K562 (cell line): ENCODE measurements around the gene YTHDC1. TPM values are rescaled to one million over a fixed set of nuclear protein-coding genes. Genes with fewer than 3 reads are reported as not detected.

Source experiments
- polyA plus RNA-seq, 8 experiments: library from polyadenylated mRNA; depleted of rRNA in 4 of 8; stranded (reverse) in 5 of 8; unstranded in 3 of 8; fragments of >200 nt; fragmentation: Nextera tagmentation in 2 of 8; fragmentation: Illumina TruSeq in 1 of 8; extraction: Ambion mirVana in 2 of 8; extraction: Trizol in 1 of 8; gene quantifications; 2 replicates each; pipeline versions ENCODE4 v1.2.1 to v1.2.3, GENCODE V29; 2011 to 2014; ENCODE audit warnings: inconsistent platforms in 1 of 8, missing spikeins in 1 of 8
- small RNA-seq: library from RNA; depleted of rRNA; stranded (forward); fragments of <200 nt; gene quantifications from one replicate; pipeline ENCODE3, GENCODE V24; 2014
- total RNA-seq, 7 experiments: library from RNA; depleted of rRNA in 6 of 7; stranded (reverse); fragments of >200 nt in 6 of 7; fragmentation: Illumina TruSeq in 2 of 7; extraction: Trizol in 2 of 7; gene quantifications; 2 replicates each; pipeline versions ENCODE4 v1.2.1 to v1.2.3, GENCODE V29; 2011 to 2021; ENCODE audit warnings: low replicate concordance in 1 of 7

The YTHDC1 gene
- total and polyA plus RNA-seq, 9 of the 15 experiments (the other 6 are each of a cell fraction or from before 2014, with no cell fraction given) = 9.8 to 65.4 (median 51.7) TPM

Small RNA genes lying within 50 kb of the gene (small RNA-seq; reads per million reads assigned to genes)
- gene MT2P1 = not detected

Other genes with a start within 250 kb of the YTHDC1 start
- 0.05 TPM in 1 of 2 replicates, not detected in the other for gene TMPRSS11F, start 220.2 kb downstream of the YTHDC1 start, total RNA-seq (2014; rRNA removed)
- 0.07 and 0.13 TPM in 2 replicates for gene TMPRSS11F, start 220.2 kb downstream of the YTHDC1 start, total RNA-seq (2014; rRNA removed; fragmentation: Illumina TruSeq; extraction: Trizol)
- not detected in 2 replicates for gene TMPRSS11F, start 220.2 kb downstream of the YTHDC1 start, total RNA-seq (2015; rRNA removed; fragmentation: Illumina TruSeq; extraction: Trizol)
- gene TMPRSS11F, start 220.2 kb downstream of the YTHDC1 start, total RNA-seq (2021) = 0.09 TPM in 1 of 2 replicates, not detected in the other
- 0.36 and 1.6 TPM in 2 replicates for gene TMPRSS11F, start 220.2 kb downstream of the YTHDC1 start, polyA plus RNA-seq (2011; rRNA removed)
- 0.07 and 0.18 TPM in 2 replicates for gene TMPRSS11F, start 220.2 kb downstream of the YTHDC1 start, polyA plus RNA-seq (2014; fragmentation: Illumina TruSeq; extraction: Trizol)
- under 1 TPM; 0.03 to 0.21 TPM for gene TMPRSS11F, start 220.2 kb downstream of the YTHDC1 start, polyA plus RNA-seq (2014; fragmentation: Nextera tagmentation; extraction: Ambion mirVana)
- gene TMPRSS11F, start 220.2 kb downstream of the YTHDC1 start, polyA plus RNA-seq (2014; rRNA removed) = not detected in 2 replicates
- not detected in 2 replicates for gene TMPRSS11B, start 104.4 kb downstream of the YTHDC1 start, total RNA-seq (2014; rRNA removed)
- 0.07 TPM in 1 of 2 replicates, not detected in the other for gene TMPRSS11B, start 104.4 kb downstream of the YTHDC1 start, total RNA-seq (2014; rRNA removed; fragmentation: Illumina TruSeq; extraction: Trizol)
- not detected in 2 replicates for gene TMPRSS11B, start 104.4 kb downstream of the YTHDC1 start, total RNA-seq (2015; rRNA removed; fragmentation: Illumina TruSeq; extraction: Trizol)
- gene TMPRSS11B, start 104.4 kb downstream of the YTHDC1 start, total RNA-seq (2021) = not detected in 2 replicates
- 0.03 TPM in 1 of 2 replicates, not detected in the other for gene TMPRSS11B, start 104.4 kb downstream of the YTHDC1 start, polyA plus RNA-seq (2011; rRNA removed)
- not detected in 2 replicates for gene TMPRSS11B, start 104.4 kb downstream of the YTHDC1 start, polyA plus RNA-seq (2014; fragmentation: Illumina TruSeq; extraction: Trizol)
- not detected for gene TMPRSS11B, start 104.4 kb downstream of the YTHDC1 start, polyA plus RNA-seq (2014; fragmentation: Nextera tagmentation; extraction: Ambion mirVana)
- gene TMPRSS11B, start 104.4 kb downstream of the YTHDC1 start, polyA plus RNA-seq (2014; rRNA removed) = 0.03 and 0.20 TPM in 2 replicates
- not detected in 2 replicates for gene TMPRSS11E, start 97.4 kb upstream of the YTHDC1 start, total RNA-seq (2014; rRNA removed)
- not detected in 2 replicates for gene TMPRSS11E, start 97.4 kb upstream of the YTHDC1 start, total RNA-seq (2014; rRNA removed; fragmentation: Illumina TruSeq; extraction: Trizol)
- gene TMPRSS11E, start 97.4 kb upstream of the YTHDC1 start, total RNA-seq (2015; rRNA removed; fragmentation: Illumina TruSeq; extraction: Trizol) = not detected in 2 replicates
- not detected in 2 replicates for gene TMPRSS11E, start 97.4 kb upstream of the YTHDC1 start, total RNA-seq (2021)
- not detected in 2 replicates for gene TMPRSS11E, start 97.4 kb upstream of the YTHDC1 start, polyA plus RNA-seq (2011; rRNA removed)
- gene TMPRSS11E, start 97.4 kb upstream of the YTHDC1 start, polyA plus RNA-seq (2014; fragmentation: Illumina TruSeq; extraction: Trizol) = not detected in 2 replicates
- not detected for gene TMPRSS11E, start 97.4 kb upstream of the YTHDC1 start, polyA plus RNA-seq (2014; fragmentation: Nextera tagmentation; extraction: Ambion mirVana)
- not detected in 2 replicates for gene TMPRSS11E, start 97.4 kb upstream of the YTHDC1 start, polyA plus RNA-seq (2014; rRNA removed)
- gene UGT2B17, start 226.2 kb upstream of the YTHDC1 start, total RNA-seq (2014; rRNA removed) = not detected in 2 replicates
- gene UGT2B17, start 226.2 kb upstream of the YTHDC1 start, total RNA-seq (2014; rRNA removed; fragmentation: Illumina TruSeq; extraction: Trizol) = not detected in 2 replicates
- not detected in 2 replicates for gene UGT2B17, start 226.2 kb upstream of the YTHDC1 start, total RNA-seq (2015; rRNA removed; fragmentation: Illumina TruSeq; extraction: Trizol)
- gene UGT2B17, start 226.2 kb upstream of the YTHDC1 start, total RNA-seq (2021) = 0.11 and 0.13 TPM in 2 replicates
- not detected in 2 replicates for gene UGT2B17, start 226.2 kb upstream of the YTHDC1 start, polyA plus RNA-seq (2011; rRNA removed)
- not detected in 2 replicates for gene UGT2B17, start 226.2 kb upstream of the YTHDC1 start, polyA plus RNA-seq (2014; fragmentation: Illumina TruSeq; extraction: Trizol)
- gene UGT2B17, start 226.2 kb upstream of the YTHDC1 start, polyA plus RNA-seq (2014; fragmentation: Nextera tagmentation; extraction: Ambion mirVana) = not detected
- not detected in 2 replicates for gene UGT2B17, start 226.2 kb upstream of the YTHDC1 start, polyA plus RNA-seq (2014; rRNA removed)